ENCODE results near the gene GLIS1.

GRCh38 chr1:53689223-53689622 is 49.7 kb downstream of the GLIS1 start:
- TF ChIP-seq POLR2A (IDR thresholded peaks at IDR 0.05): no peak
- no peak for TF ChIP-seq CTCF (IDR thresholded peaks at IDR 0.05)

Measured in heart left ventricle (tissue), 13 donors.